Spleen (tissue), 7 donors: ENCODE measurements around the gene LRP10.

Experiments
- CTCF ChIP-seq, 11 experiments: fragments of 200-600 bp in 7 of 11; fragments of 450-650 bp in 4 of 11; sonication (generic) in 4 of 11; IDR thresholded peaks in 8 of 11; conservative IDR thresholded peaks in 3 of 11; 1 replicate in 7 of 11; 2 replicates in 4 of 11; pipeline versions ENCODE4 v1.4.0 to v1.8.0; 2016 to 2021; ENCODE audit warnings: antibody characterized with exemption in 11 of 11, inconsistent platforms in 4 of 11, mild to moderate bottlenecking in 1 of 11
- POLR2A ChIP-seq, 3 donors: fragments of 450-650 bp; IDR thresholded peaks; one replicate each; pipeline ENCODE4 v1.5.1; 2017; ENCODE audit warnings: antibody characterized with exemption in 3 of 3, mild to moderate bottlenecking in 1 of 3
- POLR2AphosphoS5 ChIP-seq, 3 donors: sonication (generic); formaldehyde crosslinking; IDR thresholded peaks; one replicate each; pipeline ENCODE4 v1.5.1; 2017; ENCODE audit warnings: antibody characterized with exemption in 3 of 3
- donor health status: DM: no; HTN: no; CAD: no; lungs with moderate emphysema.
- donor health status: DM: no; HTN: no; CAD: no.
- donor health status: DM: no; HTN: no; CAD: no.

GRCh38 chr14:22824711-22825359 lies 46.7 kb upstream of the LRP10 start:
- TF ChIP-seq POLR2A (IDR thresholded peaks at IDR 0.05) (no peak), POLR2AphosphoS5 (IDR thresholded peaks at IDR 0.05) (peak in 2 of 3 donors; percentile 8 to 24), CTCF (IDR thresholded peaks at IDR 0.05 in 8 of 11, conservative IDR thresholded peaks at IDR 0.05 in 3 of 11) (no peak)
